ENCODE results near the gene PCDHGC3.
"Not testable (repeated sequence)": the region's sequence is repeated elsewhere in the genome, so short reads cannot be mapped to it uniquely, and the experiment has no call there.

Gene PCDHGC3

DNA sequence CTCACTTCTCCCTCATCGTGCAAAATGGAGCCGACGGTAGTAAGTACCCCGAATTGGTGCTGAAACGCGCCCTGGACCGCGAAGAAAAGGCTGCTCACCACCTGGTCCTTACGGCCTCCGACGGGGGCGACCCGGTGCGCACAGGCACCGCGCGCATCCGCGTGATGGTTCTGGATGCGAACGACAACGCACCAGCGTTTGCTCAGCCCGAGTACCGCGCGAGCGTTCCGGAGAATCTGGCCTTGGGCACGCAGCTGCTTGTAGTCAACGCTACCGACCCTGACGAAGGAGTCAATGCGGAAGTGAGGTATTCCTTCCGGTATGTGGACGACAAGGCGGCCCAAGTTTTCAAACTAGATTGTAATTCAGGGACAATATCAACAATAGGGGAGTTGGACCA is 44.5 kb upstream of the PCDHGC3 start:
- Histone ChIP-seq H3K27ac (ENCODE audit: low read length) (no peak overlapping the region), H4K20me1 (ENCODE audit: insufficient read depth, low read length) (no peaks in the 10 kb centered on the region), H3K27me3 (ENCODE audit: insufficient read depth, low read length, poor library complexity) (peaks cover 3% of the 10 kb centered on the region), H3K9me3 (ENCODE audit: insufficient read depth, low read length, severe bottlenecking) (no peaks in the 10 kb centered on the region), H3K4me3 (ENCODE audit: low read depth in 1 of 2, low read length in 2 of 2) (no peak overlapping the region), H3K4me2 (ENCODE audit: insufficient read depth, low read length) (no peak overlapping the region), H3K36me3 (ENCODE audit: insufficient read depth, low read length) (no peaks in the 10 kb centered on the region), H3K79me2 (ENCODE audit: insufficient read depth, low read length) (no peaks in the 10 kb centered on the region), H3K9ac (ENCODE audit: low read depth, low read length) (no peak overlapping the region), H2AFZ (ENCODE audit: low read depth, low read length) (no peak overlapping the region), H3K4me1 (ENCODE audit: insufficient read depth, low read length) (no peaks in the 10 kb centered on the region)
- TF ChIP-seq, protein P1, sequence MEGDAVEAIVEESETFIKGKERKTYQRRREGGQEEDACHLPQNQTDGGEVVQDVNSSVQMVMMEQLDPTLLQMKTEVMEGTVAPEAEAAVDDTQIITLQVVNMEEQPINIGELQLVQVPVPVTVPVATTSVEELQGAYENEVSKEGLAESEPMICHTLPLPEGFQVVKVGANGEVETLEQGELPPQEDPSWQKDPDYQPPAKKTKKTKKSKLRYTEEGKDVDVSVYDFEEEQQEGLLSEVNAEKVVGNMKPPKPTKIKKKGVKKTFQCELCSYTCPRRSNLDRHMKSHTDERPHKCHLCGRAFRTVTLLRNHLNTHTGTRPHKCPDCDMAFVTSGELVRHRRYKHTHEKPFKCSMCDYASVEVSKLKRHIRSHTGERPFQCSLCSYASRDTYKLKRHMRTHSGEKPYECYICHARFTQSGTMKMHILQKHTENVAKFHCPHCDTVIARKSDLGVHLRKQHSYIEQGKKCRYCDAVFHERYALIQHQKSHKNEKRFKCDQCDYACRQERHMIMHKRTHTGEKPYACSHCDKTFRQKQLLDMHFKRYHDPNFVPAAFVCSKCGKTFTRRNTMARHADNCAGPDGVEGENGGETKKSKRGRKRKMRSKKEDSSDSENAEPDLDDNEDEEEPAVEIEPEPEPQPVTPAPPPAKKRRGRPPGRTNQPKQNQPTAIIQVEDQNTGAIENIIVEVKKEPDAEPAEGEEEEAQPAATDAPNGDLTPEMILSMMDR (IDR thresholded peaks at IDR 0.05; ENCODE audit: borderline replicate concordance, extremely low read depth, low read length, poor library complexity, severe bottlenecking), result no peak
- TF ChIP-seq EZH2 (IDR thresholded peaks at IDR 0.05; ENCODE audit: borderline replicate concordance, low read depth, low read length, severe bottlenecking), result no peak
- DNase-seq (no peak), ATAC-seq (ENCODE audit: insufficient read depth, low read depth) (no peak)

DNA sequence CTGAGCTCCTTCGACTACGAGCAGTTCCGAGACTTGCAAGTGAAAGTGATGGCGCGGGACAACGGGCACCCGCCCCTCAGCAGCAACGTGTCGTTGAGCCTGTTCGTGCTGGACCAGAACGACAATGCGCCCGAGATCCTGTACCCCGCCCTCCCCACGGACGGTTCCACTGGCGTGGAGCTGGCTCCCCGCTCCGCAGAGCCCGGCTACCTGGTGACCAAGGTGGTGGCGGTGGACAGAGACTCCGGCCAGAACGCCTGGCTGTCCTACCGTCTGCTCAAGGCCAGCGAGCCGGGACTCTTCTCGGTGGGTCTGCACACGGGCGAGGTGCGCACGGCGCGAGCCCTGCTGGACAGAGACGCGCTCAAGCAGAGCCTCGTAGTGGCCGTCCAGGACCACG is 43.5 kb upstream of the PCDHGC3 start:
- H3K36me3 ChIP-seq (ENCODE audit: insufficient read depth, low read length); H4K20me1 ChIP-seq (ENCODE audit: insufficient read depth, low read length); H3K9me3 ChIP-seq (ENCODE audit: insufficient read depth, low read length, severe bottlenecking); ATAC-seq (ENCODE audit: insufficient read depth, low read depth); H3K4me3 ChIP-seq (ENCODE audit: low read depth in 1 of 2, low read length in 2 of 2); H3K79me2 ChIP-seq (ENCODE audit: insufficient read depth, low read length); H3K4me2 ChIP-seq (ENCODE audit: insufficient read depth, low read length); DNase-seq; H3K27ac ChIP-seq (ENCODE audit: low read length); H2AFZ ChIP-seq (ENCODE audit: low read depth, low read length); H3K27me3 ChIP-seq (ENCODE audit: insufficient read depth, low read length, poor library complexity); H3K9ac ChIP-seq (ENCODE audit: low read depth, low read length); H3K4me1 ChIP-seq (ENCODE audit: insufficient read depth, low read length): not testable (repeated sequence)

DNA sequence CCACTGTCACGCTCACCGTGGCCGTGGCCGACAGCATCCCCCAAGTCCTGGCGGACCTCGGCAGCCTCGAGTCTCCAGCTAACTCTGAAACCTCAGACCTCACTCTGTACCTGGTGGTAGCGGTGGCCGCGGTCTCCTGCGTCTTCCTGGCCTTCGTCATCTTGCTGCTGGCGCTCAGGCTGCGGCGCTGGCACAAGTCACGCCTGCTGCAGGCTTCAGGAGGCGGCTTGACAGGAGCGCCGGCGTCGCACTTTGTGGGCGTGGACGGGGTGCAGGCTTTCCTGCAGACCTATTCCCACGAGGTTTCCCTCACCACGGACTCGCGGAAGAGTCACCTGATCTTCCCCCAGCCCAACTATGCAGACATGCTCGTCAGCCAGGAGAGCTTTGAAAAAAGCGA is 43.0 kb upstream of the PCDHGC3 start:
- not testable (repeated sequence) for H3K9ac ChIP-seq (ENCODE audit: low read depth, low read length); H3K9me3 ChIP-seq (ENCODE audit: insufficient read depth, low read length, severe bottlenecking); H3K4me1 ChIP-seq (ENCODE audit: insufficient read depth, low read length); H2AFZ ChIP-seq (ENCODE audit: low read depth, low read length); H3K4me2 ChIP-seq (ENCODE audit: insufficient read depth, low read length); H3K4me3 ChIP-seq (ENCODE audit: low read depth in 1 of 2, low read length in 2 of 2); H4K20me1 ChIP-seq (ENCODE audit: insufficient read depth, low read length); DNase-seq; H3K27me3 ChIP-seq (ENCODE audit: insufficient read depth, low read length, poor library complexity); H3K36me3 ChIP-seq (ENCODE audit: insufficient read depth, low read length); ATAC-seq (ENCODE audit: insufficient read depth, low read depth); H3K27ac ChIP-seq (ENCODE audit: low read length); H3K79me2 ChIP-seq (ENCODE audit: insufficient read depth, low read length)

DNA sequence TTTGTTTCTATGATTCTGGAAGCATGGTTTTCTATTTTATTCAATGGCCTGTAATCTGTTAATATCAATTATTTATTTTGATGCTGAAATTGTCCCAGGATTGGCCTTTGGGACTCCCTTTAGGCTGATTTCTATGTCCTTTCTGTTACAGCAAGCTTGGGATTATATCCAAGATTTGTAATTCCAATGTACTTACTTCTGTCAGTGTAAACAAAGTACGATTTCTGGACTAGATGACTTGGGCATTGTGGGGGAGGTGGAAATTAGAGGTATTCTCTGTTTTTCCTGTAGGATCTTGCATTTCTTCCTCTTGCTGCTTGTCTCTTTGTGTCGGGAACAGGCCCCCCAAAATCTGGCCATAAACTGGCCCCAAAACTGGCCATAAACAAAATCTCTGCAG is 41.8 kb upstream of the PCDHGC3 start:
- Histone ChIP-seq H3K4me1 (ENCODE audit: insufficient read depth, low read length) (no peaks in the 10 kb centered on the region), H3K9me3 (ENCODE audit: insufficient read depth, low read length, severe bottlenecking) (no peaks in the 10 kb centered on the region), H3K4me2 (ENCODE audit: insufficient read depth, low read length) (no peak overlapping the region), H4K20me1 (ENCODE audit: insufficient read depth, low read length) (no peaks in the 10 kb centered on the region), H2AFZ (ENCODE audit: low read depth, low read length) (no peak overlapping the region), H3K36me3 (ENCODE audit: insufficient read depth, low read length) (no peaks in the 10 kb centered on the region), H3K27me3 (ENCODE audit: insufficient read depth, low read length, poor library complexity) (peaks cover 3% of the 10 kb centered on the region), H3K4me3 (ENCODE audit: low read depth in 1 of 2, low read length in 2 of 2) (no peak overlapping the region), H3K9ac (ENCODE audit: low read depth, low read length) (no peak overlapping the region), H3K27ac (ENCODE audit: low read length) (no peak overlapping the region), H3K79me2 (ENCODE audit: insufficient read depth, low read length) (no peaks in the 10 kb centered on the region)
- ATAC-seq (ENCODE audit: insufficient read depth, low read depth) (no peak), DNase-seq (no peak)
- TF ChIP-seq, protein P1 (IDR thresholded peaks at IDR 0.05; ENCODE audit: borderline replicate concordance, extremely low read depth, low read length, poor library complexity, severe bottlenecking), result no peak
- no peak for TF ChIP-seq EZH2 (IDR thresholded peaks at IDR 0.05; ENCODE audit: borderline replicate concordance, low read depth, low read length, severe bottlenecking)

All from DND-41 (cell line).